GM21737 (cell line): ENCODE results near the gene TRIOBP.

Source experiments
- ATAC-seq: cut with Tn5 transposase; IDR thresholded peaks from one replicate; pipeline ENCODE4 v1.9.1; 2021; ENCODE audit warnings: mild to moderate bottlenecking, moderate library complexity; ENCODE audit not compliant: unreplicated experiment

Gene TRIOBP

GRCh38 chr22:37820350-37820749, 123.5 kb downstream of the TRIOBP start:
- no peak for ATAC-seq

GRCh38 chr22:37822079-37822833, 125.4 kb downstream of the TRIOBP start:
- ATAC-seq = no peak

- no peak for ATAC-seq
Measured at GRCh38 chr22:37823134-37823985, 126.5 kb downstream of the TRIOBP start, which contains the start of gene GALR3. GALR3 (plus strand) TSS chr22:37823382; CDS start chr22:37823407, 25 bp downstream.

DNA sequence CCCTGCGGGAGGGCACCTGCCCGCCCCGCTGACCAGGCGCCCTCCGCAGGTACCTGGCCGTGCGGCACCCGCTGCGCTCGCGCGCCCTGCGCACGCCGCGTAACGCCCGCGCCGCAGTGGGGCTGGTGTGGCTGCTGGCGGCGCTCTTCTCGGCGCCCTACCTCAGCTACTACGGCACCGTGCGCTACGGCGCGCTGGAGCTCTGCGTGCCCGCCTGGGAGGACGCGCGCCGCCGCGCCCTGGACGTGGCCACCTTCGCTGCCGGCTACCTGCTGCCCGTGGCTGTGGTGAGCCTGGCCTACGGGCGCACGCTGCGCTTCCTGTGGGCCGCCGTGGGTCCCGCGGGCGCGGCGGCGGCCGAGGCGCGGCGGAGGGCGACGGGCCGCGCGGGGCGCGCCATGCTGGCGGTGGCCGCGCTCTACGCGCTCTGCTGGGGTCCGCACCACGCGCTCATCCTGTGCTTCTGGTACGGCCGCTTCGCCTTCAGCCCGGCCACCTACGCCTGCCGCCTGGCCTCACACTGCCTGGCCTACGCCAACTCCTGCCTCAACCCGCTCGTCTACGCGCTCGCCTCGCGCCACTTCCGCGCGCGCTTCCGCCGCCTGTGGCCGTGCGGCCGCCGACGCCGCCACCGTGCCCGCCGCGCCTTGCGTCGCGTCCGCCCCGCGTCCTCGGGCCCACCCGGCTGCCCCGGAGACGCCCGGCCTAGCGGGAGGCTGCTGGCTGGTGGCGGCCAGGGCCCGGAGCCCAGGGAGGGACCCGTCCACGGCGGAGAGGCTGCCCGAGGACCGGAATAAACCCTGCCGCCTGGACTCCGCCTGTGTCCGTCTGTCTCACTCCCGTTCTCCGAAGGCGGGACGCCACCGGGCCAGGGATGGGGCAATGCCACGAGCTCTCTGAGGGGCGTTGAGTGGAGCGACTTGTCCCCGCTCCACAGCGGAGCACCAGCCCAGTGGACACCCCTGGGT, 128.1 kb downstream of the TRIOBP start:
- no peak for ATAC-seq
